GM12878 (cell line): ENCODE results near the gene PAGE4.

Experiments
- BCL3 ChIP-seq: IDR thresholded peaks from 2 replicates; pipeline ENCODE4 v1.6.1; 2011; ENCODE audit warnings: borderline replicate concordance, low read depth, mild to moderate bottlenecking, moderate library complexity, low read length; ENCODE audit not compliant: insufficient read depth, poor library complexity, severe bottlenecking
- CEBPB ChIP-seq, 2 experiments: fragments of 150-350 bp in 1 of 2; IDR thresholded peaks; 2 replicates each; pipeline ENCODE4 v1.6.1; 2012 to 2014; ENCODE audit warnings: low read depth in 2 of 2, low read length in 2 of 2, borderline replicate concordance in 1 of 2, inconsistent platforms in 1 of 2
- CTCF ChIP-seq, 3 experiments: IDR thresholded peaks in 2 of 3; conservative IDR thresholded peaks in 1 of 3; 2 replicates each; pipeline ENCODE4 v1.5.1; 2011; ENCODE audit warnings: low read depth in 3 of 3, low read length in 3 of 3, mild to moderate bottlenecking in 3 of 3, control low read depth in 2 of 3, moderate library complexity in 2 of 3, inconsistent platforms in 1 of 3, mixed read lengths in 1 of 3; ENCODE audit not compliant: control insufficient read depth in 2 of 3, insufficient read depth in 1 of 3; ENCODE audit errors: extremely low read depth in 1 of 3
- EZH2 ChIP-seq: IDR thresholded peaks from 2 replicates; pipeline ENCODE4 v1.6.1; 2012; ENCODE audit warnings: low read depth, mild to moderate bottlenecking, control low read depth, inconsistent platforms, low read length, borderline replicate concordance; ENCODE audit not compliant: control insufficient read depth
- POLR2A ChIP-seq: IDR thresholded peaks from 2 replicates; pipeline ENCODE4 v1.6.1; 2011; ENCODE audit warnings: low read depth, mild to moderate bottlenecking, low read length
- POLR2AphosphoS2 ChIP-seq: IDR thresholded peaks from 2 replicates; pipeline ENCODE4 v1.6.1; 2011; ENCODE audit warnings: low read depth, mild to moderate bottlenecking, low read length, improper control_type of control experiment, moderate library complexity
- POLR2AphosphoS5 ChIP-seq: IDR thresholded peaks from 2 replicates; pipeline ENCODE4 v1.6.1; 2011; ENCODE audit warnings: mild to moderate bottlenecking, low read length, inconsistent platforms
- ZNF274 ChIP-seq: IDR thresholded peaks from one replicate; pipeline ENCODE4 v1.8.0; 2011; ENCODE audit not compliant: insufficient read length, insufficient read depth
- ZNF384 ChIP-seq: IDR thresholded peaks from 2 replicates; pipeline ENCODE4 v1.6.1; 2012; ENCODE audit warnings: low read depth, mild to moderate bottlenecking, low read length, improper control_type of control experiment, borderline replicate concordance
- ZZZ3 ChIP-seq: IDR thresholded peaks from 2 replicates; pipeline ENCODE4 v1.6.1; 2011; ENCODE audit warnings: low read depth; ENCODE audit not compliant: control insufficient read depth, insufficient read length

- no peak for TF ChIP-seq BCL3
- TF ChIP-seq CEBPB (IDR thresholded peaks at IDR 0.05; ENCODE audit: borderline replicate concordance in 1 of 2, low read depth in 2 of 2, low read length in 2 of 2): no peak
- no peak for TF ChIP-seq EZH2
- no peak for TF ChIP-seq ZNF274
- no peak for TF ChIP-seq POLR2AphosphoS2
- TF ChIP-seq POLR2A: no peak
- no peak for TF ChIP-seq POLR2AphosphoS5
- no peak for TF ChIP-seq ZZZ3
- TF ChIP-seq CTCF (IDR thresholded peaks at IDR 0.05 in 2 of 3, conservative IDR thresholded peaks at IDR 0.05 in 1 of 3; ENCODE audit: control insufficient read depth in 2 of 3, extremely low read depth in 1 of 3, insufficient read depth in 1 of 3, low read depth in 3 of 3, low read length in 3 of 3): no peak
- TF ChIP-seq ZNF384: no peak
Observed at GRCh38 chrX:49877397-49878101, 48.4 kb downstream of the PAGE4 start.
